Right lobe of liver (tissue), 4 donors: Measurements from ENCODE around the gene PRDX6.

ENCODE experiments used
- POLR2A ChIP-seq: fragments of 450-650 bp; IDR thresholded peaks from one replicate; pipeline ENCODE4 v1.6.1; 2017; ENCODE audit warnings: antibody characterized with exemption, mild to moderate bottlenecking
- TF ChIP-seq, protein P1 (sequence below), 4 donors: fragments of 200-600 bp in 3 of 4; fragments of 450-650 bp in 1 of 4; IDR thresholded peaks; one replicate each; pipeline versions ENCODE4 v1.5.1 to v1.8.0; 2016 to 2022; ENCODE audit warnings: antibody characterized with exemption in 4 of 4, mild to moderate bottlenecking in 2 of 4
- donor health status: DM: no; HTN: no; CAD: no.
- donor health status: DM: no; HTN: no; CAD: no.
- donor health status: DM: no; HTN: yes; CAD: no.

- TF ChIP-seq, protein P1, sequence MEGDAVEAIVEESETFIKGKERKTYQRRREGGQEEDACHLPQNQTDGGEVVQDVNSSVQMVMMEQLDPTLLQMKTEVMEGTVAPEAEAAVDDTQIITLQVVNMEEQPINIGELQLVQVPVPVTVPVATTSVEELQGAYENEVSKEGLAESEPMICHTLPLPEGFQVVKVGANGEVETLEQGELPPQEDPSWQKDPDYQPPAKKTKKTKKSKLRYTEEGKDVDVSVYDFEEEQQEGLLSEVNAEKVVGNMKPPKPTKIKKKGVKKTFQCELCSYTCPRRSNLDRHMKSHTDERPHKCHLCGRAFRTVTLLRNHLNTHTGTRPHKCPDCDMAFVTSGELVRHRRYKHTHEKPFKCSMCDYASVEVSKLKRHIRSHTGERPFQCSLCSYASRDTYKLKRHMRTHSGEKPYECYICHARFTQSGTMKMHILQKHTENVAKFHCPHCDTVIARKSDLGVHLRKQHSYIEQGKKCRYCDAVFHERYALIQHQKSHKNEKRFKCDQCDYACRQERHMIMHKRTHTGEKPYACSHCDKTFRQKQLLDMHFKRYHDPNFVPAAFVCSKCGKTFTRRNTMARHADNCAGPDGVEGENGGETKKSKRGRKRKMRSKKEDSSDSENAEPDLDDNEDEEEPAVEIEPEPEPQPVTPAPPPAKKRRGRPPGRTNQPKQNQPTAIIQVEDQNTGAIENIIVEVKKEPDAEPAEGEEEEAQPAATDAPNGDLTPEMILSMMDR (IDR thresholded peaks at IDR 0.05): no peak
- TF ChIP-seq POLR2A: no peak
Measured at GRCh38 chr1:173430677-173431303, 46.3 kb upstream of the PRDX6 start.
